ENCODE measurements around the gene PANK4. TPM values are rescaled to one million over a fixed set of nuclear protein-coding genes. Genes with fewer than 3 reads are reported as not detected.
A peak's percentile ranks its signal among the peaks of the same experiment; 100 is the strongest.

Gene PANK4
- total and polyA plus RNA-seq, 9 of the 15 experiments (the other 6 are each of a cell fraction or from before 2014, with no cell fraction given), result 0.93 to 55.6 (median 31.5) TPM

DNA sequence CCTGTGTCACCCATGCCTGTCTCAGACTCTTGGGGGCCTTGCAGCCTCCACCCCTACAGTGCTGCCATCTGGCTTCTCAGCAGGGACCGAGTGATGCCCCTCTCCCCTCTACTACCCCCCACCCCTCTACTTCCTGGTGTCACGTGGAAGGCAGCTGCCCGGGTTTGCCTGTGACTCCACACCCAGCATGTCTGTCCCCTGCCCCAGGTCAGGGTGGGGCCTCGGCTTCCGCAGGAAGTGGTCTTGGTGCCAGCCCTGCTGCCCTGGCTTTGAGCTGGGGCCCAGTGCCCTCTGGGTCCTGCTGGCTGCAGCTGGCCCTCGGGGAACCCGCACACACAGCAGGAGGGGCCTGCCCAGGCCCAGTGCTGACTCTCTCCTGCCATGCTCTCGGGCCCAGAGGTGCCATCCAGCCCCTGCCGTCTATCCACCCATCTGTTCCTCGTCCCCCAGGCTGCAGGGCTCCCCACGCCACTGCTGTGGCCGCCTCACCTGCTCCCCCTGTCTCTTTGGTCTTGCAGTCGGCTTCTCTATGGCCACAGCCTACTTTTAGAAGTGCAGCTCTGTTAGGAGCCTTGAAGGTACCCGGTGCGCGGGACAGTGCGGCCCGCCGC lies 26.3 kb downstream of the PANK4 start:
- Histone ChIP-seq H3K79me2 (ENCODE audit: control insufficient read depth, insufficient read depth, low read length) (no peaks in the 10 kb centered on the region), H3K4me2 (ENCODE audit: insufficient read depth, low read length) (no peak overlapping the region), H3K9me1 (ENCODE audit: control insufficient read depth, insufficient read depth, low read length) (no peaks in the 10 kb centered on the region), H2AFZ (ENCODE audit: low read depth, low read length) (no peak overlapping the region), H3K27ac (ENCODE audit: extremely low read depth, low read depth, low read length) (no peak overlapping the region), H3K36me3 (ENCODE audit: control insufficient read depth, insufficient read depth, low read length) (no peaks in the 10 kb centered on the region), H3K9me3 (replicated peaks; ENCODE audit: control insufficient read depth, insufficient read depth, low read depth, low read length) (no peaks in the 10 kb centered on the region), H3K9ac (ENCODE audit: insufficient read depth in 1 of 2, low read depth in 2 of 2, low read length in 2 of 2) (no peak overlapping the region), H3K27me3 (ENCODE audit: control insufficient read depth in 2 of 2, insufficient read depth in 2 of 2, low read length in 2 of 2) (peaks cover 45 to 62% of the 10 kb centered on the region in 2 experiments; a peak in 4 of 5 replicates), H3K4me1 (replicated peaks in 1 of 2; ENCODE audit: control insufficient read depth in 2 of 2, insufficient read depth in 2 of 2, low read length in 2 of 2) (peaks cover 0 to 88% of the 10 kb centered on the region in 2 experiments; a peak in 2 of 5 replicates), H4K20me1 (replicated peaks; ENCODE audit: control insufficient read depth, insufficient read depth, low read length) (peaks cover 20% of the 10 kb centered on the region), H3K4me3 (no peak overlapping the region)
- no peak for DNase-seq (ENCODE audit: extremely low read depth in 1 of 4, low spot score in 3 of 4)
- peak; percentile 8; the same call in 1 of the 3 replicates for ATAC-seq
- FAIRE-seq, result no peak
- in situ Hi-C loops (cut with MboI) (no loop called here), intact Hi-C loops (cut with micrococcal nuclease) (no loop called here)
- POLR2A ChIA-PET, result interaction anchor here (1.0 to 2.1 kb wide), 4 partner anchors 11 to 31 kb away, joined by 4 to 9 read pairs (median 7); partner anchors contain the start of gene PLCH2
- CTCF ChIA-PET (ENCODE audit: low intra/inter-chr PET ratio), result no interaction called here
- no TSS peak for BruUV-seq (replicated peaks)
- 3% methylated on average over 19 of the region's 19 CpGs for whole genome bisulfite sequencing (ENCODE audit: insufficient coverage, low coverage, missing lambda C conversion rate)
- no peak for TF ChIP-seq BRD4 (IDR thresholded peaks at IDR 0.05)
- no peak for TF ChIP-seq NFE2 (IDR thresholded peaks at IDR 0.05; ENCODE audit: low read depth)
- TF ChIP-seq, protein P1, sequence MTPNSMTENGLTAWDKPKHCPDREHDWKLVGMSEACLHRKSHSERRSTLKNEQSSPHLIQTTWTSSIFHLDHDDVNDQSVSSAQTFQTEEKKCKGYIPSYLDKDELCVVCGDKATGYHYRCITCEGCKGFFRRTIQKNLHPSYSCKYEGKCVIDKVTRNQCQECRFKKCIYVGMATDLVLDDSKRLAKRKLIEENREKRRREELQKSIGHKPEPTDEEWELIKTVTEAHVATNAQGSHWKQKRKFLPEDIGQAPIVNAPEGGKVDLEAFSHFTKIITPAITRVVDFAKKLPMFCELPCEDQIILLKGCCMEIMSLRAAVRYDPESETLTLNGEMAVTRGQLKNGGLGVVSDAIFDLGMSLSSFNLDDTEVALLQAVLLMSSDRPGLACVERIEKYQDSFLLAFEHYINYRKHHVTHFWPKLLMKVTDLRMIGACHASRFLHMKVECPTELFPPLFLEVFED (CRISPR knock-in tag; conservative IDR thresholded peaks at IDR 0.05), result no peak
- no peak for TF ChIP-seq MEF2D (tag; conservative IDR thresholded peaks at IDR 0.05; ENCODE audit: low read depth)
- no peak for TF ChIP-seq KLF1 (tag; IDR thresholded peaks at IDR 0.05)
- no peak for TF ChIP-seq MEF2A (IDR thresholded peaks at IDR 0.05; ENCODE audit: control insufficient read depth, low read depth, low read length)
- TF ChIP-seq, protein P2, sequence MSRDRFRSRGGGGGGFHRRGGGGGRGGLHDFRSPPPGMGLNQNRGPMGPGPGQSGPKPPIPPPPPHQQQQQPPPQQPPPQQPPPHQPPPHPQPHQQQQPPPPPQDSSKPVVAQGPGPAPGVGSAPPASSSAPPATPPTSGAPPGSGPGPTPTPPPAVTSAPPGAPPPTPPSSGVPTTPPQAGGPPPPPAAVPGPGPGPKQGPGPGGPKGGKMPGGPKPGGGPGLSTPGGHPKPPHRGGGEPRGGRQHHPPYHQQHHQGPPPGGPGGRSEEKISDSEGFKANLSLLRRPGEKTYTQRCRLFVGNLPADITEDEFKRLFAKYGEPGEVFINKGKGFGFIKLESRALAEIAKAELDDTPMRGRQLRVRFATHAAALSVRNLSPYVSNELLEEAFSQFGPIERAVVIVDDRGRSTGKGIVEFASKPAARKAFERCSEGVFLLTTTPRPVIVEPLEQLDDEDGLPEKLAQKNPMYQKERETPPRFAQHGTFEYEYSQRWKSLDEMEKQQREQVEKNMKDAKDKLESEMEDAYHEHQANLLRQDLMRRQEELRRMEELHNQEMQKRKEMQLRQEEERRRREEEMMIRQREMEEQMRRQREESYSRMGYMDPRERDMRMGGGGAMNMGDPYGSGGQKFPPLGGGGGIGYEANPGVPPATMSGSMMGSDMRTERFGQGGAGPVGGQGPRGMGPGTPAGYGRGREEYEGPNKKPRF (IDR thresholded peaks at IDR 0.05; ENCODE audit: low read depth, low read length), result no peak
- TF ChIP-seq ATF1 (CRISPR knock-in tag; IDR thresholded peaks at IDR 0.05), result no peak
- TF ChIP-seq ATF1 (tag; IDR thresholded peaks at IDR 0.05), result no peak
- TF ChIP-seq DDX20 (tag; IDR thresholded peaks at IDR 0.05; ENCODE audit: low read depth), result no peak
- no peak for TF ChIP-seq ZBED1 (IDR thresholded peaks at IDR 0.05)
- TF ChIP-seq, protein P3, sequence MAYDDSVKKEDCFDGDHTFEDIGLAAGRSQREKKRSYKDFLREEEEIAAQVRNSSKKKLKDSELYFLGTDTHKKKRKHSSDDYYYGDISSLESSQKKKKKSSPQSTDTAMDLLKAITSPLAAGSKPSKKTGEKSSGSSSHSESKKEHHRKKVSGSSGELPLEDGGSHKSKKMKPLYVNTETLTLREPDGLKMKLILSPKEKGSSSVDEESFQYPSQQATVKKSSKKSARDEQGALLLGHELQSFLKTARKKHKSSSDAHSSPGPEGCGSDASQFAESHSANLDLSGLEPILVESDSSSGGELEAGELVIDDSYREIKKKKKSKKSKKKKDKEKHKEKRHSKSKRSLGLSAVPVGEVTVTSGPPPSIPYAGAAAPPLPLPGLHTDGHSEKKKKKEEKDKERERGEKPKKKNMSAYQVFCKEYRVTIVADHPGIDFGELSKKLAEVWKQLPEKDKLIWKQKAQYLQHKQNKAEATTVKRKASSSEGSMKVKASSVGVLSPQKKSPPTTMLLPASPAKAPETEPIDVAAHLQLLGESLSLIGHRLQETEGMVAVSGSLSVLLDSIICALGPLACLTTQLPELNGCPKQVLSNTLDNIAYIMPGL (CRISPR knock-in tag; IDR thresholded peaks at IDR 0.05), result no peak
- TF ChIP-seq MYNN (IDR thresholded peaks at IDR 0.05), result no peak
- TF ChIP-seq MYNN (CRISPR knock-in tag; IDR thresholded peaks at IDR 0.05), result no peak
- TF ChIP-seq, protein P4, sequence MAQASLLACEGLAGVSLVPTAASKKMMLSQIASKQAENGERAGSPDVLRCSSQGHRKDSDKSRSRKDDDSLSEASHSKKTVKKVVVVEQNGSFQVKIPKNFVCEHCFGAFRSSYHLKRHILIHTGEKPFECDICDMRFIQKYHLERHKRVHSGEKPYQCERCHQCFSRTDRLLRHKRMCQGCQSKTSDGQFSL (CRISPR knock-in tag; IDR thresholded peaks at IDR 0.05), result no peak
- TF ChIP-seq, protein P4 (tag; IDR thresholded peaks at IDR 0.05), result no peak
